ENCODE data around the gene GMPS. TPM values are rescaled to one million over a fixed set of nuclear protein-coding genes. Genes with fewer than 3 reads are reported as not detected.
"Not testable (repeated sequence)": the region's sequence is repeated elsewhere in the genome, so short reads cannot be mapped to it uniquely, and the experiment has no call there.

Gene GMPS
- total RNA-seq, 3 donors from 2014 or later: 109 to 122 (median 118) TPM

- no peaks in the 10 kb centered on the region for H3K9me3 Mint-ChIP-seq
- ATAC-seq: no peak
- no peak for DNase-seq
Measured at GRCh38 chr3:155941354-155941753, 70.9 kb downstream of the GMPS start.

GRCh38 chr3:155944081-155944480 is 73.6 kb downstream of the GMPS start:
- Mint-ChIP-seq H3K4me3 (no peak overlapping the region), H3K27me3 (ENCODE audit: low read depth) (no peaks in the 10 kb centered on the region), H3K9me3 (no peaks in the 10 kb centered on the region), H3K36me3 (ENCODE audit: insufficient read depth) (peaks cover 11% of the 10 kb centered on the region), H3K4me1 (ENCODE audit: low read depth) (no peaks in the 10 kb centered on the region)
- ATAC-seq (no peak), DNase-seq (no peak)

More at GRCh38 chr3:155941354-155941753, 70.9 kb downstream of the GMPS start:
- Mint-ChIP-seq H3K4me1 (ENCODE audit: low read depth) (no peaks in the 10 kb centered on the region), H3K4me3 (no peak overlapping the region), H3K36me3 (ENCODE audit: insufficient read depth) (peaks cover 21% of the 10 kb centered on the region), H3K27me3 (ENCODE audit: low read depth) (no peaks in the 10 kb centered on the region)

GRCh38 chr3:155946178-155946577 is 75.7 kb downstream of the GMPS start:
- Mint-ChIP-seq H3K36me3 (ENCODE audit: insufficient read depth) (peaks cover 5% of the 10 kb centered on the region), H3K4me3 (no peak overlapping the region), H3K9me3 (no peaks in the 10 kb centered on the region), H3K4me1 (ENCODE audit: low read depth) (no peaks in the 10 kb centered on the region), H3K27me3 (ENCODE audit: low read depth) (no peaks in the 10 kb centered on the region)
- DNase-seq (no peak), ATAC-seq (no peak)

GRCh38 chr3:155948476-155948875 is 78.0 kb downstream of the GMPS start:
- Mint-ChIP-seq H3K4me1 (ENCODE audit: low read depth) (no peaks in the 10 kb centered on the region), H3K4me3 (no peak overlapping the region), H3K27me3 (ENCODE audit: low read depth) (no peaks in the 10 kb centered on the region), H3K9me3 (peaks cover 5% of the 10 kb centered on the region), H3K36me3 (ENCODE audit: insufficient read depth) (no peaks in the 10 kb centered on the region)
- DNase-seq (no peak), ATAC-seq (no peak)

- Mint-ChIP-seq H3K27me3 (ENCODE audit: low read depth) (no peaks in the 10 kb centered on the region), H3K9me3 (peaks cover 5% of the 10 kb centered on the region), H3K4me3 (no peak overlapping the region), H3K36me3 (ENCODE audit: insufficient read depth) (no peaks in the 10 kb centered on the region), H3K4me1 (ENCODE audit: low read depth) (no peaks in the 10 kb centered on the region)
- no peak for DNase-seq
- no peak for ATAC-seq
Measured at GRCh38 chr3:155949453-155950217, 79.2 kb downstream of the GMPS start.

DNA sequence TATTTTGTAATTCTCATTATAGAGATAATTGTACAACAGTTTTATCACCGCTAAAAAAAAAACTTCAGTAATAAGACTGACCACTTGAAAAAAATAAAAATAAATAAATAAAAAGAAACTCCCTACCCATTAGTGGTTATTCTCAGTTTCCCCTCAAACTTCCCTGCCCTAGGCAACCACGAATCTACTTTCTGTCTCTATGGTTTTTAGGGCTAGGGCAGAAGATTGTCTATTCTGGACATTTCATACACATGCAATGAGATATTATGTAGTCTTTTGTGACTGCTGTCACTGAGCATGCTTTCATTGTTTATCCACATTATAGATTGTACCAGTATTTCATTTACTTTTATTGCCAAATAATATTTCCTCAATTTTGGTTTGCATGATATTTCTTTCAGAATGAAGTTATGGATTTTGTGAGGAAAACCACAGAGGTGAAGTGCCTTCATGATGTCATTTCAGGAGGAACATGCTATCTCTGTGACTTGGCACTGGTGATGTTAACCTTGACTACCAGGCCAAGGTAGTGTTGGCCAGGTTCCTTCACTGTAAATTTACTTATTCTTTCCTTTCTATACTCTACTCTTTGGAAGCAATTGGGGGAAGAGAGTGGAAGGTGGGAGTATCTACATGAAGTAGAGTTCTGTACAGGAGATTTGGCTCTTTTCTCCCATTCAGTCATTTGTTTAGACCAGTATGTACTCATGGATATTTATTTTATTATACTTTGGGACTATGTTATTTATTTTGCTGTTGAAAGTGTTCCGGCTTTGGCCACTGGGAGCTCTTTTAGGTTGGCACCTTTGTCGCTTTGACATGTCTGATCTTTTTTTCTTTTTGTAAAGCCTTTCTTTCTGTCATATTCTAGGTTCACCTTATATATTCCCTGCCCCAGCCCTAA is 86.3 kb downstream of the GMPS start:
- Mint-ChIP-seq H3K4me1 (ENCODE audit: low read depth) (no peaks in the 10 kb centered on the region), H3K4me3 (no peak overlapping the region), H3K27me3 (ENCODE audit: low read depth) (no peaks in the 10 kb centered on the region), H3K36me3 (ENCODE audit: insufficient read depth) (no peaks in the 10 kb centered on the region), H3K9me3 (peaks cover 5% of the 10 kb centered on the region)
- DNase-seq (no peak), ATAC-seq (no peak)

DNA sequence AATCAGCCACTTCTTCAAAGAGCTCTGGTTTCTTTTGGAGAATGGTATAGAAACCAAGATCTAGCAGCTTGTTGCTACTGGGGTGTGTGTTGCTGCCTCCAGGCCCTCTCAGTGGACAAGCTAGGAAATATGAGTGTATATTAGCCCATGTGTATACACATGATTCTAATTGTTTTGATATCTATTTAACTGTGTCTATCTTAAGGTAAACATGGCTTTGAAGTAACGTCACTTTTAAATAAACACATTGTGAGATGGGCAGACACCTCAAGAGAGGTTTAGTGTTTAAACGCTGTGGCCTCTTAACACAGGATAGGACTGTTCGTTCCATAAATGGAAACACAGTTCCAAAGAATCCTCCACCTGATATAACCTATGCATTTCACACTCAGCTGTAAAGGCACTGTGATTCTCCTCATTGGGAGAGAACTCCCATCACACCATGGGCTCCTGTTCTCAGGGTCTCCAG is 87.0 kb downstream of the GMPS start:
- ATAC-seq (no peak), DNase-seq (no peak)
- Mint-ChIP-seq H3K27me3 (ENCODE audit: low read depth) (no peaks in the 10 kb centered on the region), H3K36me3 (ENCODE audit: insufficient read depth) (no peaks in the 10 kb centered on the region), H3K4me3 (no peak overlapping the region), H3K9me3 (peaks cover 7% of the 10 kb centered on the region), H3K4me1 (ENCODE audit: low read depth) (no peaks in the 10 kb centered on the region)

DNA sequence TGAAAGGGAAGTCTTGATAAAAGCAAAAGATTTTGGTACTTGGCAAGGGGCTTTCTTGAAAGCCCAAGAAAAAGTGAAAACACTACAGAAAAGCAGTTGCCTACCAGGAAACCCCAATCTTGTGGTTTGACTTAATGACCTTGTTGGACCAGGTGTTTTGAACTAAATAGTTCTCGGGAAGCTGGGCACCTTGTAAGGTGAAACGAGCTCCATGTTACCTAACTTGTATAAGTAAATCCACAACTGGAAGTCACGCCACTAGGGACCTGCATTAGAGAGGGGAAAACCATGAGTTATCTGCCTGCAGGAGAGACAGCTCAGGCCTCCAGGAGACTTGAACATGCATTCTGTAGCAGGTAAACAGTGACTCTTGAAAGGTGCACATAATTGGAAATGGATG is 88.2 kb downstream of the GMPS start:
- H3K9me3 Mint-ChIP-seq: peaks cover 3% of the 10 kb centered on the region
- H3K27me3 Mint-ChIP-seq (ENCODE audit: low read depth): no peaks in the 10 kb centered on the region
- no peaks in the 10 kb centered on the region for H3K4me1 Mint-ChIP-seq (ENCODE audit: low read depth)
- ATAC-seq: no peak
- H3K4me3 Mint-ChIP-seq: no peak overlapping the region
- DNase-seq: no peak
- no peaks in the 10 kb centered on the region for H3K36me3 Mint-ChIP-seq (ENCODE audit: insufficient read depth)

DNA sequence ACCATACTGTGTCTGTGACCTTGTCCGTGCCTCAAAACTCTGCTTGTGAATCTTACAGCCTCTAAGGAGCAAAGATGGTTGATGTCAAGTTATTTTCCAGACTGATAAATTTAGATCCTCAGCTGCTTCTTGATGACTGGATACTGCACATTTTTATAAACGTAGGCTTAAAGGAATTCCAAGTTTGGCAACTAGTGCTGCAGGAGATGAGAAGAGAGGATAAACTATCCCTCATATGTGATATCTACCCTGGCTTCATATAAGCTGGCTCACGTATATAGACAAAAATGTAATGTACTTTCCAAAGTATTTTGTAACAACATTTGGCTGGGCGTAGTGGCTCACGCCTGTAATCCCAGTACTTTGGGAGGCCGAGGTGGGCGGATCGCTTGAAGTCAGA is 89.6 kb downstream of the GMPS start:
- Mint-ChIP-seq H3K4me3 (no peak overlapping the region), H3K4me1 (ENCODE audit: low read depth) (no peaks in the 10 kb centered on the region), H3K9me3 (peaks cover 3% of the 10 kb centered on the region), H3K27me3 (ENCODE audit: low read depth) (no peaks in the 10 kb centered on the region), H3K36me3 (ENCODE audit: insufficient read depth) (no peaks in the 10 kb centered on the region)
- ATAC-seq: no peak
- no peak for DNase-seq

- DNase-seq; H3K9me3 Mint-ChIP-seq; ATAC-seq; H3K4me3 Mint-ChIP-seq; H3K36me3 Mint-ChIP-seq (ENCODE audit: insufficient read depth); H3K27me3 Mint-ChIP-seq (ENCODE audit: low read depth); H3K4me1 Mint-ChIP-seq (ENCODE audit: low read depth): not testable (repeated sequence)
Measured at GRCh38 chr3:155961044-155961443, 90.6 kb downstream of the GMPS start.

DNA sequence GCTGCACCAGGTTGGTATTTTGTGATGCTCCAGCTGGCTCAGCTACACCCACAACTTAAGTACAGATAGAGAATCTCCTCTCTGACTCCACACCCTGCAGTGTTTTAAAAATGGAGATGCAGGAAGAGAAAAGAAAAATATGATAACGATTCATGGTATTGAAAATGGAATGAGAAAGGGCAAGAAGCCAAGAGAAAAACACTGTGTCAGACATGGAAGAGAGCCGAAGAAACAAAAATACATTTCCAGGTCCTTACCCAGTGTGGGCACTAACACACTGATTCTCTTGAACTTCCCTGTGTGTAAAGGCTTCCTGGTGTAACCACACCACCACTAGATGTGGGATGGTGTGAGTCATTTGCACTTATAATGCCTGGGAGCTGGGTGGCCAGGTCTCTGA is 93.1 kb downstream of the GMPS start:
- H3K9me3 Mint-ChIP-seq: peaks cover 3% of the 10 kb centered on the region
- H3K4me3 Mint-ChIP-seq: no peak overlapping the region
- H3K36me3 Mint-ChIP-seq (ENCODE audit: insufficient read depth): no peaks in the 10 kb centered on the region
- DNase-seq: no peak
- ATAC-seq: no peak
- no peaks in the 10 kb centered on the region for H3K27me3 Mint-ChIP-seq (ENCODE audit: low read depth)
- no peaks in the 10 kb centered on the region for H3K4me1 Mint-ChIP-seq (ENCODE audit: low read depth)

DNA sequence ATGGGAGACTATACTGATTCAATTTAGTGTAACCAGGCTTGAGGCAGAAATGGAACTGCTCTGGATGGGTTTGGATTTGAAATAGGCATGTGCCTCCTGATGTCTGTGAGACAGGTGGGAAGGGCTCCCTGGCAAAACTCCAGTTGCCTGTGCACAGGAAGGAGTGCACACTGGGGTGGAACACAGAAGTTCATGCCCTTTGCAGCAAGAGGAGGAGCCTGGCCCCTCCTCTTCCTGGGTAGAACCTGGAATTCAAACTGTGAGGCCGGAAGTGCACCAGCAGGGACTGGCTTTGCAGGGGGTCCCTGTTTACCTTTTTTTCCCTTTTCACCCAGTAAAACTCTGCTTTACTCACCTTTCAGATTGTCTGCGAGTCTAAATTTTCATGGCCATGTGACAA is 99.9 kb downstream of the GMPS start:
- no peak overlapping the region for H3K4me3 Mint-ChIP-seq
- peaks cover 4% of the 10 kb centered on the region for H3K9me3 Mint-ChIP-seq
- ATAC-seq: no peak

GRCh38 chr3:155972885-155973584 is 102.6 kb downstream of the GMPS start:
- no peak overlapping the region for H3K4me3 Mint-ChIP-seq
- H3K4me1 Mint-ChIP-seq (ENCODE audit: low read depth): no peaks in the 10 kb centered on the region
- peaks cover 1% of the 10 kb centered on the region for H3K27me3 Mint-ChIP-seq (ENCODE audit: low read depth)

More for the DNA sequence above, 99.9 kb downstream of the GMPS start:
- H3K27me3 Mint-ChIP-seq (ENCODE audit: low read depth): peaks cover 1% of the 10 kb centered on the region
- no peaks in the 10 kb centered on the region for H3K36me3 Mint-ChIP-seq (ENCODE audit: insufficient read depth)
- no peaks in the 10 kb centered on the region for H3K4me1 Mint-ChIP-seq (ENCODE audit: low read depth)
- no peak for DNase-seq

DNA sequence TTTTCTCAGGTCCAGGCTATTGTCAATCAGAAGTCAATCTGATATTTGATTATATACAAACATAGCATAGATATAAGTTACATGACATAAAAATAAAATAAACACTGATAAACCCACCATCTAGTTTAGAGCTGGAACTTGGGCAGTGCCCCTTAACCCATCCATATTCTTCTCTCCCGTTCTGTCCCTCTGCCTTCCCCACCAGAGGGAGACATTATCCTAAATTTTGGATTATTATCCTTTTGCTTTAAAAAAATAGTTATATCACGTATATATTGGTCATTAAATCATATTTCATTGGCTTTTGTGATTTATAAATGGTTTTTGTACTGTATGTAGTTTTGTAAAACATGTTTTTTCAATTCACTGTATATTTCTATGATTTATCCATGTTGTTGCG is 107.9 kb downstream of the GMPS start:
- Mint-ChIP-seq H3K36me3 (ENCODE audit: insufficient read depth) (no peaks in the 10 kb centered on the region), H3K27me3 (ENCODE audit: low read depth) (no peaks in the 10 kb centered on the region), H3K4me1 (ENCODE audit: low read depth) (no peaks in the 10 kb centered on the region), H3K4me3 (no peak overlapping the region), H3K9me3 (no peaks in the 10 kb centered on the region)
- ATAC-seq (no peak), DNase-seq (no peak)

More at GRCh38 chr3:155972885-155973584, 102.6 kb downstream of the GMPS start:
- H3K36me3 Mint-ChIP-seq (ENCODE audit: insufficient read depth): no peaks in the 10 kb centered on the region
- H3K9me3 Mint-ChIP-seq: peaks cover 4% of the 10 kb centered on the region
- no peak for ATAC-seq
- DNase-seq: no peak

Data from activated T-cell treated with anti-CD3 and anti-CD28 coated beads, Interleukin-2, amount 50 U/mL, for 4 hours (primary cell).